HG03196 (cell line): ENCODE measurements around the gene MATR3.
A peak's percentile ranks its signal among the peaks of the same experiment; 100 is the strongest.
"Not testable (repeated sequence)": the region's sequence is repeated elsewhere in the genome, so short reads cannot be mapped to it uniquely, and the experiment has no call there.

Experiments used
- ATAC-seq: cut with Tn5 transposase; IDR thresholded peaks from one replicate; pipeline ENCODE4 v1.9.1; 2021; ENCODE audit not compliant: unreplicated experiment

The MATR3 gene

GRCh38 chr5:139293507-139294373 lies at the start of gene MATR3:
Gene MATR3, plus strand, starts transcription at chr5:139293740. Its CDS starts 13,676 bp downstream, at chr5:139307416.
- peak; percentile 71 for ATAC-seq

GRCh38 chr5:139245637-139246339 lies 47.8 kb upstream of the MATR3 start:
- no peak for ATAC-seq

GRCh38 chr5:139246394-139246793 lies 47.1 kb upstream of the MATR3 start:
- no peak for ATAC-seq

GRCh38 chr5:139248826-139249453 lies 44.6 kb upstream of the MATR3 start:
- ATAC-seq = no peak

GRCh38 chr5:139251281-139251687 lies 42.3 kb upstream of the MATR3 start:
- ATAC-seq = no peak

- ATAC-seq = no peak
Observed at GRCh38 chr5:139251695-139252288, 41.7 kb upstream of the MATR3 start.

GRCh38 chr5:139253115-139253514 lies 40.4 kb upstream of the MATR3 start:
- ATAC-seq = no peak

GRCh38 chr5:139256820-139257219 lies 36.7 kb upstream of the MATR3 start:
- no peak for ATAC-seq

- ATAC-seq = no peak
Observed at GRCh38 chr5:139262059-139262741, 31.3 kb upstream of the MATR3 start.

GRCh38 chr5:139262742-139263445 lies 30.6 kb upstream of the MATR3 start:
- ATAC-seq = peak; percentile 74

GRCh38 chr5:139263536-139263935 lies 30.0 kb upstream of the MATR3 start:
- no peak for ATAC-seq

- no peak for ATAC-seq
Observed at GRCh38 chr5:139263946-139264345, 29.6 kb upstream of the MATR3 start.

- no peak for ATAC-seq
Observed at GRCh38 chr5:139265001-139265400, 28.5 kb upstream of the MATR3 start.

- ATAC-seq = no peak
Observed at GRCh38 chr5:139266236-139266635, 27.3 kb upstream of the MATR3 start.

- ATAC-seq = no peak
Observed at GRCh38 chr5:139267481-139267880, 26.1 kb upstream of the MATR3 start.

- ATAC-seq = no peak
Observed at GRCh38 chr5:139268364-139269202, 25.0 kb upstream of the MATR3 start.

GRCh38 chr5:139270718-139271117 lies 22.8 kb upstream of the MATR3 start:
- ATAC-seq = not testable (repeated sequence)

- ATAC-seq = no peak
Observed at GRCh38 chr5:139271201-139272027, 22.1 kb upstream of the MATR3 start.
